ENCODE data around the gene ITIH4.

GRCh38 chr3:52782412-52783210 lies 47.9 kb downstream of the ITIH4 start:
- TF ChIP-seq POLR2A (IDR thresholded peaks at IDR 0.05) (no peak), CTCF (IDR thresholded peaks at IDR 0.05) (no peak), POLR2AphosphoS5 (IDR thresholded peaks at IDR 0.05) (no peak)

All from upper lobe of left lung (tissue), 4 donors.